Karpas-422 (cell line): ENCODE data around the gene LMTK2. TPM values are rescaled to one million over a fixed set of nuclear protein-coding genes. Genes with fewer than 3 reads are reported as not detected.

Experiments used
- DNase-seq: peaks from one replicate; pipeline ENCODE4 v3.0.0-alpha.2; 2015
- H2AFZ ChIP-seq: fragments of 200-600 bp; sonication (generic); 2 replicates; pipeline ENCODE4 v1.6.1; 2014; ENCODE audit warnings: antibody characterized with exemption, low read length, mixed read lengths
- H3K27ac ChIP-seq: fragments of 200-600 bp; sonication (generic); 2 replicates; pipeline ENCODE4 v1.5.1; 2014; ENCODE audit warnings: mild to moderate bottlenecking, low read length, moderate library complexity
- H3K27me3 ChIP-seq: fragments of 200-600 bp; sonication (generic); 2 replicates; pipeline ENCODE4 v1.6.1; 2014; ENCODE audit warnings: low read length, mixed read lengths
- H3K36me3 ChIP-seq: fragments of 200-600 bp; sonication (generic); 2 replicates; pipeline ENCODE4 v1.6.1; 2014; ENCODE audit warnings: low read length, mixed read lengths; ENCODE audit not compliant: insufficient read depth
- H3K4me1 ChIP-seq: fragments of 200-600 bp; sonication (generic); 2 replicates; pipeline ENCODE4 v1.6.1; 2014; ENCODE audit warnings: mild to moderate bottlenecking, low read length, mixed read lengths
- H3K4me2 ChIP-seq: fragments of 200-600 bp; sonication (generic); 2 replicates; pipeline ENCODE4 v1.6.1; 2014; ENCODE audit warnings: low read length, low read depth, mild to moderate bottlenecking; ENCODE audit not compliant: poor library complexity, severe bottlenecking
- H3K4me3 ChIP-seq: fragments of 200-600 bp; sonication (generic); 2 replicates; pipeline ENCODE4 v1.5.1; 2014; ENCODE audit warnings: mild to moderate bottlenecking, antibody characterized with exemption, low read length, mixed read lengths
- H3K79me2 ChIP-seq: fragments of 200-600 bp; sonication (generic); 2 replicates; pipeline ENCODE4 v1.6.1; 2014; ENCODE audit warnings: mild to moderate bottlenecking, low read length, mixed read lengths
- H3K9ac ChIP-seq: fragments of 200-600 bp; sonication (generic); 2 replicates; pipeline ENCODE4 v1.6.0; 2014; ENCODE audit warnings: low read length
- H3K9me2 ChIP-seq: fragments of 200-600 bp; sonication (generic), shearing (Covaris generic); replicated peaks from 2 replicates; pipeline ENCODE4 v1.6.0; 2014; ENCODE audit warnings: mild to moderate bottlenecking, low read length, moderate library complexity; ENCODE audit not compliant: insufficient read depth
- H3K9me3 ChIP-seq: fragments of 300-700, 200-600 bp; sonication (generic); 2 replicates; pipeline ENCODE4 v1.6.1; 2014; ENCODE audit warnings: low read length, mixed read lengths
- H4K20me1 ChIP-seq: fragments of 200-600 bp; sonication (generic); 2 replicates; pipeline ENCODE4 v1.6.1; 2014; ENCODE audit warnings: mild to moderate bottlenecking, antibody characterized with exemption, low read length, low read depth; ENCODE audit not compliant: insufficient read depth
- total RNA-seq: library from RNA; depleted of rRNA; stranded (reverse); fragments of >200 nt; shearing (Covaris generic); gene quantifications from 2 replicates; pipeline ENCODE4 v1.2.3, GENCODE V29; 2014; ENCODE audit warnings: low replicate concordance

The LMTK2 gene
- total RNA-seq, 1 experiment from 2014 or later: 9.1 TPM

DNA sequence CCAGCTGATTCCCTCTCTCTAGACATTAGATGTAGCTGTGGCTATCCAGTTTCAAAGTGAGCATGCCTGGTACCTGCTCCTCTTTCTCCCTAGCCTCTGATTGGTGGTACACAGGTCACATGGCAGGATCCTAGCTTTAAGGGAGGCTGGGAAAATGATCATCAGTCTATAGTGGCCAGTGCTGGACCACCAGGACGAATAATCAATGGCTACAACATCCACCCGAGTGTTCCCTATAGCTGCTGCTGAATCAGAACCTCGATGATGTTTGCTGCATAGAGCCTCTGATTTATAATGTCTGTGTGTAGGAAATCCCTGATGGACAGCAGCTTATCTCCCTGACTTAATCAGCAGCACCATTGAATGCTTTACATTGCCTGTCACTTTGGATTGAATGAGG lies 28.9 kb upstream of the LMTK2 start:
- Histone ChIP-seq H3K9me3 (no peaks in the 10 kb centered on the region), H2AFZ (no peak overlapping the region), H3K4me3 (no peak overlapping the region), H4K20me1 (no peaks in the 10 kb centered on the region), H3K4me1 (no peaks in the 10 kb centered on the region), H3K9ac (no peak overlapping the region), H3K36me3 (no peaks in the 10 kb centered on the region), H3K79me2 (no peaks in the 10 kb centered on the region), H3K27me3 (no peaks in the 10 kb centered on the region), H3K4me2 (no peak overlapping the region), H3K27ac (no peak overlapping the region), H3K9me2 (no peaks in the 10 kb centered on the region)
- no peak for DNase-seq

DNA sequence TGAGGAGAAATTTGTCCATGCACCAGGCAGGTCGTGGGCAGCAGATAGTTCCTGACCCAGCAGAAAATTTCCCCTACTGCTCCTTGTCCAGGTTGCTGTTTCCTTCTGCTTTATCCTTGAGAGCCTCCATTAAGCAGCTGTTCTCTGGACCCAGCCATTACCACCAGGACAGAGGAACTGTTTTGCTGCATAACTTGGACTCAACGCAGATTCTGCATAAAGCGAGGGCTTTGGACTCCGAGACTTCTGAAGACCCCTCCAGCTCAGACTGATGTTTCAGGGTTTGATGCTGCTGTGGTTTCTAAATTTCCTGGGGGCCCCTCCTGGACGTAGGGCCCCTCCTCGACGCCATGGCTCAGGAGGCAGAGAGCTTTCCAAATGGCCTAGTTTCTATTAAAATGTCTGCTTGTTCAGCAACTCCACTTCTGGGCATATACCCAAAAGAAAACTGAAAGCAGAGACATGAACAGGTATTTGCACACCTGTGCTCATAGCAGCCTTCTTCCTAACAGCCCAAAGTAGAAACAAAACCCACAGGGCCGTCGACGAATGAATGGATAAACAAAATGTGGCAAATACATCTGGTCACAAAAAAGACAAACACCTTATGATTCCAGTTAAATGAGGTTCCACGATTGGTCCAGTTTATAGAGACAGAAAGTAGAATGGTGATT lies 28.3 kb upstream of the LMTK2 start:
- Histone ChIP-seq H3K9me2 (no peaks in the 10 kb centered on the region), H3K9ac (no peak overlapping the region), H3K27me3 (no peaks in the 10 kb centered on the region), H3K27ac (no peak overlapping the region), H3K9me3 (no peaks in the 10 kb centered on the region), H3K36me3 (no peaks in the 10 kb centered on the region), H3K4me3 (no peak overlapping the region), H3K79me2 (no peaks in the 10 kb centered on the region), H3K4me1 (no peaks in the 10 kb centered on the region), H2AFZ (no peak overlapping the region), H4K20me1 (no peaks in the 10 kb centered on the region), H3K4me2 (no peak overlapping the region)
- no peak for DNase-seq

DNA sequence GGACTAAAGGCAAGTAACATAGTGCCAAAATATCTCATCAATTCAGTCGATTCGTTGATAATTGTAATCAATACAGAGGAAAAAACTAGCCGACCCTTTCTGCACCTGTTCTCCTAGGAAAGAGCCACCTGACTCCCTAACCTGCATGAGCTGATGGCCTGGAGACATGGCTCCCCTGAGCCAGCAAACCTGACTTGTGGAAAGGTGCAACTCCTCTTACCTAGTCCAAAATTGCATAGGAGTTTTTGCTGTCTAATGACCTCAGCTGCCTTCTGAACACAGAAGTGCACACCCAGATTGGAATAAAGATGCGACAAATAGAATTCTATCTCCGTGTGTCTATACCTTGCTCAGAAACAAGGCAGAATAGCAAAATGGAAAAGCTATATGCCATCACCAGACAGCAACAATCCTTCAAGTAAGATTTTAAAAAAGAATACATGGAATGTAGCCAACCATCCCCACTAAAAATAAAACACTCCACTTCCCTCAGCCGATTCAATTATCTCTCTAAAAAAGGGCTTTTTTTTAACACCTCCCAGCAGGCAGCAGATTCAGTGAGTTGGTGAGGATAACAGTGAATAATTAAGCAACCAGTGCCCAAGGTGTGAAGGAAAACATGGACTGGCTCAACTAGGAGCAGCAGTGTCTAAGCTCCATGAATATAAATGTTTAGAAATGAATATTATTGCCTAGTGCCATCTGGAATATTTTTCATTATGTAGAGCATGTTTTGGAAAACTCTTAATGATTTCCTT lies 26.6 kb upstream of the LMTK2 start:
- Histone ChIP-seq H3K9me2 (no peaks in the 10 kb centered on the region), H3K4me2 (no peak overlapping the region), H3K4me1 (no peaks in the 10 kb centered on the region), H3K27ac (no peak overlapping the region), H4K20me1 (no peaks in the 10 kb centered on the region), H3K4me3 (no peak overlapping the region), H3K9ac (no peak overlapping the region), H3K9me3 (no peaks in the 10 kb centered on the region), H3K79me2 (no peaks in the 10 kb centered on the region), H3K27me3 (no peaks in the 10 kb centered on the region), H3K36me3 (no peaks in the 10 kb centered on the region), H2AFZ (no peak overlapping the region)
- DNase-seq: no peak

GRCh38 chr7:98081319-98081718 lies 25.3 kb upstream of the LMTK2 start:
- Histone ChIP-seq H3K4me3 (no peak overlapping the region), H3K27ac (no peak overlapping the region), H3K4me2 (no peak overlapping the region), H2AFZ (no peak overlapping the region), H3K4me1 (no peaks in the 10 kb centered on the region), H3K9ac (no peak overlapping the region), H3K27me3 (no peaks in the 10 kb centered on the region), H3K79me2 (no peaks in the 10 kb centered on the region), H4K20me1 (no peaks in the 10 kb centered on the region), H3K9me3 (no peaks in the 10 kb centered on the region), H3K36me3 (no peaks in the 10 kb centered on the region), H3K9me2 (no peaks in the 10 kb centered on the region)
- DNase-seq: no peak

DNA sequence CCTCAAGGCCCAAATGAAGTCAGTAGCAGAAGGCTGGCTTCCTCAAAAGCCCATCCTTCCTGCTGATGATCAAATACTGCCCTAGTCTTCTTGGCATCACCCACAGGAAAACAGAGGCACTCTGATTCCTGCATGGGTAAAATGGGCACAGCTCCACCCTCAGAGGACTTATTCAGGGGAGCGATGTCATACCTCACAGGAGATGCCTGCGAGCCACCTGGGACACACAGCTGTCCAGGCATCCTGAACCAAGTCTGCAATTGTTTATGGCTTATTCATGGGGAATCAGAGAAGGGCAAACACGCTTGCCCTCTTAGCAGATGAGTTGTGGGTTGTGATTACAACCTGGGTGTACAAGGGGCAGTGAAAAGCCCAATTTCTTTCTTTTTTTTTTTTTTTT lies 22.0 kb upstream of the LMTK2 start:
- no peaks in the 10 kb centered on the region for H3K36me3 ChIP-seq
- no peaks in the 10 kb centered on the region for H3K4me1 ChIP-seq
- H3K79me2 ChIP-seq: no peaks in the 10 kb centered on the region
- no peak overlapping the region for H3K4me2 ChIP-seq
- H3K9ac ChIP-seq: no peak overlapping the region
- no peak overlapping the region for H3K4me3 ChIP-seq
- H3K27ac ChIP-seq: no peak overlapping the region
- no peaks in the 10 kb centered on the region for H3K9me2 ChIP-seq
- no peaks in the 10 kb centered on the region for H4K20me1 ChIP-seq
- DNase-seq: no peak
- no peak overlapping the region for H2AFZ ChIP-seq
- no peaks in the 10 kb centered on the region for H3K9me3 ChIP-seq
- no peaks in the 10 kb centered on the region for H3K27me3 ChIP-seq

GRCh38 chr7:98085674-98086073 lies 21.0 kb upstream of the LMTK2 start:
- Histone ChIP-seq H3K79me2 (no peaks in the 10 kb centered on the region), H3K27me3 (no peaks in the 10 kb centered on the region), H3K9ac (no peak overlapping the region), H3K9me2 (no peaks in the 10 kb centered on the region), H4K20me1 (no peaks in the 10 kb centered on the region), H3K9me3 (no peaks in the 10 kb centered on the region), H3K4me2 (no peak overlapping the region), H3K36me3 (no peaks in the 10 kb centered on the region), H2AFZ (no peak overlapping the region), H3K4me1 (no peaks in the 10 kb centered on the region), H3K27ac (no peak overlapping the region), H3K4me3 (no peak overlapping the region)
- no peak for DNase-seq

DNA sequence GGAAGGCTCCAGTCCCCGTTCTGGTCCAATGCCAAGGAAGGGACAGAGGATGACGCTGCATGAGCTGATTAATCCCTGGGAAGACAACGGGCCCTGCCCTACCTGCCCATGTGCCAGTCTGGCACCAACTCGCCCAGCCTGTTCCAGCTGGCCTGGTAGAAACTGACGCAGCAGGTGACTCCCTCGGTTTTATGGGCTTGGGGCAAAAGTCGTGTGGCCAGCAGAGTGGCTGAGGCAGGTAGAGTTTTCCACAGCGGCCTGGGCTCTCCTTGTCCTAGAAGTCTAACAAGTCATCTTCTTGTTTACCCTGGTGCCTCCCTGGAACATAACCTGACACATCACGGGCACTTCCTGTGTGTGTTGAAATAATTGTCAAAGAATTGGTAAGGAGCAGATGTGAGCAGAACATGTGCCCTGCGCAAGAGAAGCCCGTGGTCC lies 20.4 kb upstream of the LMTK2 start:
- H3K4me2 ChIP-seq: no peak overlapping the region

DNA sequence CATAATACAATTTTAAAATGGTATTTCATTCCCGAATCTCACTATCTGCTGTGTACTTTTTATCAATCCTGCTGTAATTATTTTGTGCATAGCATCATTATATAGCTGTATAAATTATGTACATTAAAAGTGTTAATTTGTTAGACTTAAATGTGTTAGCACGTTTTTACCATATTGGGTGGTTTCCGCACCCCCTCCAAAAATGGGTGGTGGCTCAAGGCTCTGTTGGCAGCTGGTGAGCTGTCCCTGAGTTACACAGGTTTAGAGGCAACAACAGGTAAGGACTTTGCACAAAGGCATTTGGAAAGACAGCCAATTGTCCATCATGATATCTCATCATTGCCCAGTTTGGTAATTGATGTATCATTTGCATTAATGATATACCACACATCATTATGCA lies 18.6 kb upstream of the LMTK2 start:
- no peak for DNase-seq

More for the DNA sequence above, 20.4 kb upstream of the LMTK2 start:
- no peaks in the 10 kb centered on the region for H4K20me1 ChIP-seq
- no peak overlapping the region for H3K9ac ChIP-seq
- H3K4me3 ChIP-seq: no peak overlapping the region
- no peaks in the 10 kb centered on the region for H3K79me2 ChIP-seq
- H3K27me3 ChIP-seq: no peaks in the 10 kb centered on the region
- no peaks in the 10 kb centered on the region for H3K9me3 ChIP-seq
- DNase-seq: no peak
- H2AFZ ChIP-seq: no peak overlapping the region
- no peaks in the 10 kb centered on the region for H3K9me2 ChIP-seq
- no peaks in the 10 kb centered on the region for H3K36me3 ChIP-seq
- H3K4me1 ChIP-seq: no peaks in the 10 kb centered on the region
- no peak overlapping the region for H3K27ac ChIP-seq

More for the DNA sequence above, 18.6 kb upstream of the LMTK2 start:
- Histone ChIP-seq H3K9me2 (no peaks in the 10 kb centered on the region), H3K4me2 (no peak overlapping the region), H3K27ac (no peak overlapping the region), H2AFZ (no peak overlapping the region), H3K79me2 (no peaks in the 10 kb centered on the region), H3K9me3 (no peaks in the 10 kb centered on the region), H3K4me3 (no peak overlapping the region), H3K9ac (no peak overlapping the region), H3K36me3 (no peaks in the 10 kb centered on the region), H4K20me1 (no peaks in the 10 kb centered on the region), H3K27me3 (no peaks in the 10 kb centered on the region), H3K4me1 (no peaks in the 10 kb centered on the region)
